HG02571 (cell line): Measurements from ENCODE around the gene VPS35L.
"Not testable (repeated sequence)": the region's sequence is repeated elsewhere in the genome, so short reads cannot be mapped to it uniquely, and the experiment has no call there.

Experiments
- ATAC-seq: cut with Tn5 transposase; IDR thresholded peaks from one replicate; pipeline ENCODE4 v1.9.1; 2021; ENCODE audit warnings: mild to moderate bottlenecking, moderate library complexity; ENCODE audit not compliant: unreplicated experiment

The VPS35L gene

GRCh38 chr16:19527161-19527560 is 28.3 kb upstream of the VPS35L start:
- no peak for ATAC-seq

GRCh38 chr16:19528666-19529065 is 26.8 kb upstream of the VPS35L start:
- ATAC-seq: no peak

GRCh38 chr16:19532601-19533000 is 22.9 kb upstream of the VPS35L start:
- no peak for ATAC-seq

- ATAC-seq: no peak
Observed at GRCh38 chr16:19540241-19540970, 15.1 kb upstream of the VPS35L start.

- no peak for ATAC-seq
Observed at GRCh38 chr16:19542138-19542821, 13.2 kb upstream of the VPS35L start.

GRCh38 chr16:19543278-19543996 is 12.1 kb upstream of the VPS35L start:
- not testable (repeated sequence) for ATAC-seq

GRCh38 chr16:19548144-19548543 is 7.4 kb upstream of the VPS35L start:
- no peak for ATAC-seq

- ATAC-seq: no peak
Observed at GRCh38 chr16:19549673-19550072, 5.8 kb upstream of the VPS35L start.

- no peak for ATAC-seq
Observed at GRCh38 chr16:19555938-19556771, 652 bp downstream of the VPS35L start.

GRCh38 chr16:19559242-19559910 is 3.9 kb downstream of the VPS35L start:
- no peak for ATAC-seq

- ATAC-seq: no peak
Observed at GRCh38 chr16:19560078-19560477, 4.6 kb downstream of the VPS35L start.

GRCh38 chr16:19563377-19563776 is 7.9 kb downstream of the VPS35L start:
- no peak for ATAC-seq

GRCh38 chr16:19566362-19566761 is 10.9 kb downstream of the VPS35L start:
- ATAC-seq: no peak

- ATAC-seq: no peak
Observed at GRCh38 chr16:19567560-19567959, 12.1 kb downstream of the VPS35L start.

GRCh38 chr16:19573997-19574396 is 18.5 kb downstream of the VPS35L start:
- ATAC-seq: no peak

GRCh38 chr16:19574615-19575014 is 19.1 kb downstream of the VPS35L start:
- ATAC-seq: no peak

GRCh38 chr16:19578378-19578971 is 23.0 kb downstream of the VPS35L start:
- no peak for ATAC-seq

- ATAC-seq: no peak
Observed at GRCh38 chr16:19582050-19582831, 26.7 kb downstream of the VPS35L start.

GRCh38 chr16:19583665-19584300 is 28.3 kb downstream of the VPS35L start:
- no peak for ATAC-seq
